GM18907 (cell line): Measurements from ENCODE around the gene EDDM3A.
"Not testable (repeated sequence)": the region's sequence is repeated elsewhere in the genome, so short reads cannot be mapped to it uniquely, and the experiment has no call there.

ENCODE experiments used
- ATAC-seq: cut with Tn5 transposase; IDR thresholded peaks from one replicate; pipeline ENCODE4 v1.9.1; 2021; ENCODE audit warnings: mild to moderate bottlenecking, moderate library complexity; ENCODE audit not compliant: unreplicated experiment

EDDM3A gene

GRCh38 chr14:20732979-20733635, 12.6 kb upstream of the EDDM3A start:
- no peak for ATAC-seq

DNA sequence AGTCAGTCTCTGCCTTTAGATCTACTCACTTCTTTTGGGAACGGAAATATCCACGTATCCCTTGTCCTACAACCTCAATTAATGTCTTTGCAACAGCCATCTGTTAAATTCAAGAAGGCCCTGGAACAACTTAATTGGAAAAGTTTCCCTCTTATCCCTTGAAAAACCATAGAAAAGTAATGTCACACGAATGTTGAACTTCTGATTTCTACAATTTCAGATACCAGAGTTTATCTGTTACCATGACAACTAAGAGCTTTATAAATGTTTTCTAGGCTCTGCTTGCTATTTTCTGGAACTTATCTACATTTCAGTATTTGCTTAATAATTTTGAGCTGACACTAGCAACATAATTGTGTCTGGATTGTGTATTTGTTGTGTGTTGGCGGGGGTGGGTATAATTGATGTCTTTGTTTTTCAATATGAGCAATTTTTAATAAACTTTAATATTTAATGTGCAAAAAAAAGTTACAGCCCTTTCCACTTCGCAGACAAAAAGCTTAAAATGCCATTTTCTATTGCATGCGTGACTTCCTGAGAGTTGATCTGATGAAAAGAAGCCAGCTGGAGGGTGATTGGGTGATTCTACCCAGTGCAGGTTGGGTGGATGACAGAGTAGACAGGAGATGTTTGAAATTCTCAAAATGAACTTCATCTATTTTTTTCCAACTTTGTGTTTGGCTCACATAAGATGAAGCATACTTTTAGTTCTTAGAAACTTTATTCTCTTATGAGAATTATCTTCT, 11.8 kb upstream of the EDDM3A start:
- no peak for ATAC-seq

GRCh38 chr14:20734430-20734806, 11.3 kb upstream of the EDDM3A start:
- ATAC-seq = no peak

- ATAC-seq = not testable (repeated sequence)
These were observed 7.4 kb upstream of the EDDM3A start for GRCh38 chr14:20738292-20738691.

- ATAC-seq = no peak
These were observed 3.6 kb upstream of the EDDM3A start for GRCh38 chr14:20742132-20742531.

- no peak for ATAC-seq
These were observed 2.1 kb upstream of the EDDM3A start for GRCh38 chr14:20743556-20743955.

- no peak for ATAC-seq
These were observed 879 bp downstream of the EDDM3A start for GRCh38 chr14:20746566-20746965.

- no peak for ATAC-seq
These were observed 2.8 kb downstream of the EDDM3A start for GRCh38 chr14:20748439-20748838.

GRCh38 chr14:20750194-20750593, 4.5 kb downstream of the EDDM3A start:
- no peak for ATAC-seq

GRCh38 chr14:20751963-20752562, 6.4 kb downstream of the EDDM3A start:
- no peak for ATAC-seq

DNA sequence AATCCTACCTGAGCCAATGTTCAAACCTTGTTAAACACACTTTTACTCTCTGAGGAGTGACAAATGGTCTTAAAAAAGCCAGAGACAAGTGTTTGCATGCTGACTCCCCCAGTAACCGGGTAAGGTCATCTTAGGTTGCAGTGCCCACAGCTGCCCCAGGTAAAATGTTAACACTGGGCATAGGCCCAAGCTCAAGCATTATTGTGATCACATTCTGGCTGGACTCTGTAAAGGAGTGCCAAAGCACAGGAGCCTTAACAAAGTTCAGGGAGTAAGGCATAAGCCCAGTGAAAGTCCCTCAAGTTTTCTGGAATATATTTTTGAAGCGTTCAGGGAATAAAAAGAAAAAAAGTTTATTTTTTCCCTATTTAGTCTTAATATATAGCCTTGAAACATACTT, 8.6 kb downstream of the EDDM3A start:
- no peak for ATAC-seq

GRCh38 chr14:20755037-20755436, 9.3 kb downstream of the EDDM3A start:
- ATAC-seq = no peak

DNA sequence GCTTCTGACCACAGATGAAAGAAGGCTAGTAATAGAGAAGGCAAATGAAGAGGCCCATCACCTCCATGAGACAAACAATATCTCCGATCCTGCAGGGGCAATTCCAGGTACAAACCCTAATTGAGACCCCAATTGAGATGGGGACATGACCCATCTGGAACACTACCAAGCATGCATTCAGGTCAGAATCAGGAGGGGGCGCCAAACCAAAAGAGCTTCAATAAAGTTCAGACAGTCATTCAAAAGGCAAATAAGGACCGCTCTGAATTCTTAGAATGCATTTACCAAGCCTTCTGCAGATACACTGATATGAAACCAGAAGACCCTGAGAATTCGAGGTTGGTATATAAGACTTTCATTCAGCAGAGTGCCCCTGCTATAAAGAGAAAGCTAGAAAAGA, 12.3 kb downstream of the EDDM3A start:
- ATAC-seq = no peak

DNA sequence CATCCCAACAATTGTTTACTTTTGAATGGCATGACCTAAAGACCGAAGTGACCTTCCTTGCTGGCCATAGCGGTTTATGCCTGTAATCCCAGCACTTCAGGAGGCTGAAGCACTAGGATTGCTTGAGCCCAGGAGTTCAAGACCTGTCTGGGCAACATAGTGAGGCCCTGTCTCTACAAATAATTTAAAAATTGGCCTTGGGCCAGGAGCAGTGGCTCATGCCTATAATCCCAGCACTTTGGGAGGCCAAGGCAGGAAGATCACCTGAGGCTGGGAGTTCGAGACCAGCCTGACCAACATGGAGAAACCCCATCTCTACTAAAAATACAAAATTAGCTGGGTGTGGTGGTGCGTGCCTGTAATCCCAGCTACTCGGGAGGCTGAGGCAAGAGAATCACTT, 13.8 kb downstream of the EDDM3A start:
- not testable (repeated sequence) for ATAC-seq

GRCh38 chr14:20760950-20761349, 15.3 kb downstream of the EDDM3A start:
- peak; percentile 55 for ATAC-seq

- no peak for ATAC-seq
These were observed 22.9 kb downstream of the EDDM3A start for GRCh38 chr14:20768593-20768892.

GRCh38 chr14:20769421-20769820, 23.7 kb downstream of the EDDM3A start:
- ATAC-seq = no peak

GRCh38 chr14:20772650-20773049, 27.0 kb downstream of the EDDM3A start:
- no peak for ATAC-seq

DNA sequence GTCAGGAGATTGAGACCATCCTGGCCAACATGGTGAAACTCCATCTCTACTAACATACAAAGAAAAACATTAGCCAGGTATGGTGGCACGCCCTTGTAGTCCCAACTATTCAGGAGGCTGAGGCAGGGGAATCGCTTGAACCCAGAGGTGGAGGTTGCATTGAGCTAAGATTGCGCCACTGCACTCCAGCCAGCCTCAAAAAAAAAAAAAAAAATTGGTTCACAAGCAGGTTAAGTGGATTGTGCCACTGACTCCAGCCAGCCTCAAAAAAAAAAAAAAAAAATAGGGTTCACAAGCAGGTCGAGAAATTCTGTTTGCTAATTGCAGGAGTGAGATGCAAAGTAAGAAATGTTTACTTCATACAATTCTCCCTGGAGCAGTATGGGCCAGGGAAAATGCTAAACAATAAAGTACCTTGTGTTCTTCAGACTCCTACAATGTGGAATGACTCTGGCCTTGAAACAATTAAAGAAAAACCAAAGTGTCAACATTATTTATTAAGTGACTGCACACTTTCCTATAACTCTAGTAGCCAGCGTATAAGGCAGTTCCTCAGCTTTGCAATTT, 28.7 kb downstream of the EDDM3A start:
- ATAC-seq = no peak

DNA sequence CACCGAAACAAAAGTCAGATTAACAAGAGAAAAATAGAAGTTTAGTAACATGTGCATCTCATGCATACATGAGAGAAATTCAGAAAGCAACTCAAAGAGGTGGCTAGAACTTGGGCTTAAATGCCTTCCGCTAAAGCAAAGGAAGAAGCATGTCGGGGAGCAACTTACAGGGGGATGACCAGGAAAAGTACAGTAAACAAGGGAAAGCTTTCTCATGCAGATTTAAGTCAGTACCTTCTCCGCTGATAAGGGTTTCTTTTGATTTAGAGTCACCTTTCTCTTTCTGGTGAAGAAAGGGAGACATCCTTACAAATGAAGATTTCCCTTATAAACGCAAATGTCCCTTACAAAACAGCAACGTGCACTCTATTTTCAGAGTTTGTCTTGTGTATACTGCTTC, 29.4 kb downstream of the EDDM3A start:
- no peak for ATAC-seq

GRCh38 chr14:20775901-20776300, 30.2 kb downstream of the EDDM3A start:
- no peak for ATAC-seq

DNA sequence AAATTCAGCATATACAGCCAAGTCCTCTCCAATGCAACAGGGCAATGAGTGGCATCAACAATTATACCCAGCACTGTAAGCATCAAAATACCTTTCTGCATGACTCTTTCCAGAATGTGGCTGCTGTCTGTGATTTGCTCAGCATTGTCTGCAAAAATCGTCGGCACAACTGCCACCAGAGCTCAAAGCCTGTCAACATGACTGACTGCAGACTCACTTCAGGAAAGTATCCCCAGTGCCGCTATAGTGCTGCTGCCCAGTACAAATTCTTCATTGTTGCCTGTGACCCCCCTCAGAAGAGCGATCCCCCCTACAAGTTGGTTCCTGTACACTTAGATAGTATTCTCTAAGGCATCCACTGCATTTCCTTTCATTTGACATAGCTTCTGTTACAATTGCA, 36.1 kb downstream of the EDDM3A start:
- no peak for ATAC-seq
